H9 (cell line): ENCODE data around the gene HCAR1. TPM values are rescaled to one million over a fixed set of nuclear protein-coding genes. Genes with fewer than 3 reads are reported as not detected.

Experiments
- DNase-seq: peaks from one replicate; pipeline ENCODE4 v3.0.0-alpha.2; 2017
- H2AFZ ChIP-seq: one replicate; pipeline ENCODE4 v1.6.1; 2013; ENCODE audit warnings: mild to moderate bottlenecking, low read length, control low read depth, moderate library complexity
- H2AK5ac ChIP-seq: 2 replicates; pipeline ENCODE4 v1.6.1; 2013; ENCODE audit warnings: low read length, control low read depth, mixed read lengths; ENCODE audit not compliant: insufficient read length
- H2BK120ac ChIP-seq: one replicate; pipeline ENCODE4 v1.6.1; 2013; ENCODE audit warnings: low read depth, mild to moderate bottlenecking, low read length, control low read depth, inconsistent platforms; ENCODE audit not compliant: poor library complexity, severe bottlenecking
- H2BK12ac ChIP-seq: 2 replicates; pipeline ENCODE4 v1.6.1; 2013; ENCODE audit warnings: low read length, control low read depth, mixed read lengths, low read depth; ENCODE audit not compliant: insufficient read length
- H2BK15ac ChIP-seq: 2 replicates; pipeline ENCODE4 v1.6.1; 2013; ENCODE audit warnings: low read depth, low read length, control low read depth
- H2BK20ac ChIP-seq: one replicate; pipeline ENCODE4 v1.6.1; 2013; ENCODE audit warnings: low read depth, mild to moderate bottlenecking, low read length, control low read depth, inconsistent platforms; ENCODE audit not compliant: poor library complexity, severe bottlenecking
- H2BK5ac ChIP-seq: 2 replicates; pipeline ENCODE4 v1.6.1; 2013; ENCODE audit warnings: low read length, control low read depth, mixed read lengths; ENCODE audit not compliant: insufficient read length
- H3K14ac ChIP-seq: 2 replicates; pipeline ENCODE4 v1.6.1; 2013; ENCODE audit warnings: low read length, control low read depth; ENCODE audit not compliant: insufficient read depth
- H3K18ac ChIP-seq: 2 replicates; pipeline ENCODE4 v1.6.1; 2013; ENCODE audit warnings: low read depth, mild to moderate bottlenecking, mixed read lengths, low read length, control low read depth; ENCODE audit not compliant: insufficient read length
- H3K23ac ChIP-seq: 2 replicates; pipeline ENCODE4 v1.6.1; 2013; ENCODE audit warnings: low read length, control low read depth, mixed read lengths, low read depth; ENCODE audit not compliant: insufficient read length
- H3K23me2 ChIP-seq: 2 replicates; pipeline ENCODE4 v1.6.1; 2013; ENCODE audit warnings: low read depth, mild to moderate bottlenecking, mixed read lengths, low read length, control low read depth; ENCODE audit not compliant: insufficient read length, poor library complexity, severe bottlenecking
- H3K27ac ChIP-seq: 2 replicates; pipeline ENCODE4 v1.5.1; 2013; ENCODE audit warnings: low read length, control low read depth, mixed read lengths, low read depth; ENCODE audit not compliant: insufficient read length
- H3K27me3 ChIP-seq: 2 replicates; pipeline ENCODE4 v1.6.1; 2013; ENCODE audit warnings: low read length, control low read depth, inconsistent platforms; ENCODE audit not compliant: insufficient read depth
- H3K4ac ChIP-seq: 2 replicates; pipeline ENCODE4 v1.6.1; 2013; ENCODE audit warnings: low read depth, mild to moderate bottlenecking, control low read depth, inconsistent platforms, low read length, moderate library complexity
- H3K4me1 ChIP-seq: 2 replicates; pipeline ENCODE4 v1.6.1; 2013; ENCODE audit warnings: low read length, control low read depth, inconsistent platforms; ENCODE audit not compliant: insufficient read depth
- H3K4me2 ChIP-seq: 2 replicates; pipeline ENCODE4 v1.6.1; 2013; ENCODE audit warnings: low read length, control low read depth, mixed read lengths; ENCODE audit not compliant: insufficient read length, insufficient read depth
- H3K56ac ChIP-seq: 2 replicates; pipeline ENCODE4 v1.6.1; 2013; ENCODE audit warnings: low read depth, mild to moderate bottlenecking, mixed read lengths, low read length, control low read depth; ENCODE audit not compliant: insufficient read length
- H3K79me1 ChIP-seq: 2 replicates; pipeline ENCODE4 v1.6.1; 2013; ENCODE audit warnings: low read depth, mild to moderate bottlenecking, moderate library complexity, low read length, control low read depth, inconsistent platforms; ENCODE audit not compliant: insufficient read depth, poor library complexity, severe bottlenecking
- H3K79me2 ChIP-seq: 2 replicates; pipeline ENCODE4 v1.6.1; 2013; ENCODE audit warnings: low read length, control low read depth, inconsistent platforms; ENCODE audit not compliant: insufficient read depth
- H3K9ac ChIP-seq: 2 replicates; pipeline ENCODE4 v1.6.1; 2013; ENCODE audit warnings: low read length, control low read depth, mixed read lengths; ENCODE audit not compliant: insufficient read length; ENCODE audit errors: extremely low read depth
- H3K9me3 ChIP-seq: one replicate; pipeline ENCODE4 v1.6.1; 2013; ENCODE audit warnings: low read depth, low read length, inconsistent platforms; ENCODE audit not compliant: control insufficient read depth
- H3T11ph ChIP-seq: one replicate; pipeline ENCODE4 v1.6.1; 2013; ENCODE audit warnings: mild to moderate bottlenecking, low read length, control low read depth, inconsistent platforms
- H4K20me1 ChIP-seq: one replicate; pipeline ENCODE4 v1.6.1; 2013; ENCODE audit not compliant: control insufficient read depth, insufficient read length, insufficient read depth
- H4K5ac ChIP-seq: 2 replicates; pipeline ENCODE4 v1.6.1; 2013; ENCODE audit warnings: low read depth, mild to moderate bottlenecking, mixed read lengths, low read length, control low read depth; ENCODE audit not compliant: insufficient read length
- H4K8ac ChIP-seq: replicated peaks from 2 replicates; pipeline ENCODE4 v1.6.1; 2013; ENCODE audit warnings: low read length, control low read depth, mixed read lengths, low read depth; ENCODE audit not compliant: insufficient read length
- H4K91ac ChIP-seq: 2 replicates; pipeline ENCODE4 v1.6.1; 2013; ENCODE audit warnings: low read depth, mild to moderate bottlenecking, moderate library complexity, mixed read lengths, low read length, control low read depth; ENCODE audit not compliant: insufficient read length
- H3K27ac Mint-ChIP-seq, 3 experiments: 2 replicates in 2 of 3; 3 replicates in 1 of 3; pipeline ENCODE4 v1.8.0; 2020 to 2021; ENCODE audit warnings: mixed read lengths in 3 of 3, mild to moderate bottlenecking in 1 of 3, moderate library complexity in 1 of 3
- H3K27me3 Mint-ChIP-seq: 2 replicates; pipeline ENCODE4 v1.8.0; 2021; ENCODE audit warnings: low read depth, mild to moderate bottlenecking, moderate library complexity, mixed read lengths
- H3K36me3 Mint-ChIP-seq, 3 experiments: 2 replicates in 2 of 3; 3 replicates in 1 of 3; pipeline ENCODE4 v1.8.0; 2020 to 2021; ENCODE audit warnings: low read depth in 3 of 3, mixed read lengths in 3 of 3; ENCODE audit not compliant: insufficient read depth in 1 of 3
- H3K4me1 Mint-ChIP-seq, 2 experiments: 2 replicates each; pipeline ENCODE4 v1.8.0; 2020; ENCODE audit warnings: mixed read lengths in 2 of 2
- H3K4me3 Mint-ChIP-seq, 2 experiments: 2 replicates in 1 of 2; 3 replicates in 1 of 2; pipeline ENCODE4 v1.8.0; 2020 to 2021; ENCODE audit warnings: mild to moderate bottlenecking in 2 of 2, mixed read lengths in 2 of 2, moderate library complexity in 1 of 2
- H3K9me3 Mint-ChIP-seq, 2 experiments: 2 replicates in 1 of 2; 3 replicates in 1 of 2; pipeline ENCODE4 v1.8.0; 2020; ENCODE audit warnings: mild to moderate bottlenecking in 2 of 2, mixed read lengths in 2 of 2, moderate library complexity in 1 of 2
- WGBS: extraction: QIAGEN DNeasy Blood & Tissue Kit; methylation state at CpG from one replicate; pipeline ENCODE4 v1.1.7; 2013; ENCODE audit warnings: missing lambda C conversion rate, low lambda C conversion rate, mixed read lengths; ENCODE audit not compliant: insufficient read length; ENCODE audit errors: extremely low coverage; 5-methylcytosine and 5-hydroxymethylcytosine counted together
- long read RNA-seq: library from polyadenylated mRNA; unstranded; transcript quantifications from one replicate; pipeline ENCODE4 v2.0.0, GENCODE V29; 2020
- total RNA-seq: library from RNA; stranded (reverse); gene quantifications from 2 replicates; pipeline ENCODE4 v1.2.1, GENCODE V29; 2021
- TF ChIP-seq, protein P1 (sequence below): fragments of 200-600 bp; sonication (generic); conservative IDR thresholded peaks from 3 replicates; pipeline ENCODE4 v1.8.0; 2021; ENCODE audit warnings: antibody characterized with exemption, mild to moderate bottlenecking

Gene HCAR1, protein sequence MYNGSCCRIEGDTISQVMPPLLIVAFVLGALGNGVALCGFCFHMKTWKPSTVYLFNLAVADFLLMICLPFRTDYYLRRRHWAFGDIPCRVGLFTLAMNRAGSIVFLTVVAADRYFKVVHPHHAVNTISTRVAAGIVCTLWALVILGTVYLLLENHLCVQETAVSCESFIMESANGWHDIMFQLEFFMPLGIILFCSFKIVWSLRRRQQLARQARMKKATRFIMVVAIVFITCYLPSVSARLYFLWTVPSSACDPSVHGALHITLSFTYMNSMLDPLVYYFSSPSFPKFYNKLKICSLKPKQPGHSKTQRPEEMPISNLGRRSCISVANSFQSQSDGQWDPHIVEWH
- 0.07 TPM in 2 replicates for total RNA-seq
- long read RNA-seq: 0 reads

DNA sequence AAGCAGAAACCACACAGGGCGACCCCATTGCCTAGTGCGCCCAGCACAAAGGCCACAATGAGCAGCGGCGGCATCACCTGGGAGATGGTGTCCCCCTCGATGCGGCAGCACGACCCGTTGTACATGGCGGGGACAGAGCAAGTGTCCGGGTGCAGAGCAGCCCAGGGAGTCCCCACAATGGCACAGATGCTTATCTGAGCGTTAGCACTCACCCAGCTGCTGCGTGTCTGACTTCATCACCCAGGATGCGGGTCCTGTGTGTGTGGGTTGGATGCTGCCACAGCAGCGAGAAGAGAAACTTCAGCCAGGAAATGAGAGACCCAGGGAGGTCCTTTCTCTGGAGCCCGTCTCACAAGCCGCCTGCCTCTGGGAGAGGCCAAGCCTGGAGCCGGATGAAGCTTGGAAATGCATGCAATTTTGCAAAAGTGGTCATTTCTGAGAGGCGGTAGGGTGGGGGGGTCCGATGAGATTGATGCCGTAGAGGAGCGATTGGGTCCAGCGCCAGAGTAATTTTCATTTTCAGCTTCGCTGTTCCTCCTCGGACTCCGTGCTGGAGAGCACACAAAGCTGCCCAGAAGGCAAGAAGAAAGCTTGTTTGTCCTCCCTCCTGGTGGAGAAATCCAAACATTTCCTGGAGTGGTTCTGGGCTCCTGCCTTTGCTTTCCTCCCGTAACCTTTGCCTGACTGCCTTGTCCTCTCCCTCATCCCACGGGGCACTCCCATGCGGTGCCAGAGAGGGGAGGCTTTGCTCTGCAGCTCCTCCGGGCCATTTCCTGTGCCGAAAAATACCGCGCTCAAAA, at the start of gene HCAR1:
TSS of gene HCAR1 (minus strand) at position 630 of the 800 bp plus-strand sequence. CDS start at position 125, 505 bp downstream.
- peaks cover 3% of the 10 kb centered on the region for H3K27me3 Mint-ChIP-seq
- Histone ChIP-seq H3K18ac (no peak within 1 kb of the TSS), H4K5ac (no peak within 1 kb of the TSS), H3K27me3 (no peaks in the 10 kb centered on the region), H2BK20ac (no peak within 1 kb of the TSS), H4K20me1 (no peaks in the 10 kb centered on the region), H3K4ac (no peak within 1 kb of the TSS), H2BK5ac (no peak within 1 kb of the TSS), H2BK15ac (no peak within 1 kb of the TSS), H2AK5ac (no peak within 1 kb of the TSS), H3K56ac (no peak within 1 kb of the TSS), H2AFZ (no peak within 1 kb of the TSS), H2BK12ac (no peak within 1 kb of the TSS), H3K4me1 (no peaks in the 10 kb centered on the region), H4K91ac (no peak within 1 kb of the TSS), H3K9ac (no peak within 1 kb of the TSS), H3T11ph (no peak within 1 kb of the TSS), H3K79me1 (no peaks in the 10 kb centered on the region), H3K79me2 (no peaks in the 10 kb centered on the region), H3K27ac (no peak within 1 kb of the TSS), H3K14ac (no peak within 1 kb of the TSS), H3K23me2 (no peaks in the 10 kb centered on the region), H3K23ac (no peak within 1 kb of the TSS), H2BK120ac (no peak within 1 kb of the TSS), H3K4me2 (no peak within 1 kb of the TSS), H4K8ac (no peak within 1 kb of the TSS), H3K9me3 (no peaks in the 10 kb centered on the region)
- no peaks in the 10 kb centered on the region for H3K9me3 Mint-ChIP-seq
- H3K27ac Mint-ChIP-seq: no peak within 1 kb of the TSS
- TF ChIP-seq, protein P1, sequence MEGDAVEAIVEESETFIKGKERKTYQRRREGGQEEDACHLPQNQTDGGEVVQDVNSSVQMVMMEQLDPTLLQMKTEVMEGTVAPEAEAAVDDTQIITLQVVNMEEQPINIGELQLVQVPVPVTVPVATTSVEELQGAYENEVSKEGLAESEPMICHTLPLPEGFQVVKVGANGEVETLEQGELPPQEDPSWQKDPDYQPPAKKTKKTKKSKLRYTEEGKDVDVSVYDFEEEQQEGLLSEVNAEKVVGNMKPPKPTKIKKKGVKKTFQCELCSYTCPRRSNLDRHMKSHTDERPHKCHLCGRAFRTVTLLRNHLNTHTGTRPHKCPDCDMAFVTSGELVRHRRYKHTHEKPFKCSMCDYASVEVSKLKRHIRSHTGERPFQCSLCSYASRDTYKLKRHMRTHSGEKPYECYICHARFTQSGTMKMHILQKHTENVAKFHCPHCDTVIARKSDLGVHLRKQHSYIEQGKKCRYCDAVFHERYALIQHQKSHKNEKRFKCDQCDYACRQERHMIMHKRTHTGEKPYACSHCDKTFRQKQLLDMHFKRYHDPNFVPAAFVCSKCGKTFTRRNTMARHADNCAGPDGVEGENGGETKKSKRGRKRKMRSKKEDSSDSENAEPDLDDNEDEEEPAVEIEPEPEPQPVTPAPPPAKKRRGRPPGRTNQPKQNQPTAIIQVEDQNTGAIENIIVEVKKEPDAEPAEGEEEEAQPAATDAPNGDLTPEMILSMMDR: no peak
- no CpG with 5 or more reads among the region's 32 CpGs for WGBS
- peaks cover 21 to 25% of the 10 kb centered on the region in 2 experiments for H3K4me1 Mint-ChIP-seq
- no peaks in the 10 kb centered on the region for H3K36me3 Mint-ChIP-seq
- no peak for DNase-seq
- no peak within 1 kb of the TSS for H3K4me3 Mint-ChIP-seq
